ENCODE results near the gene ADCY2. TPM values are rescaled to one million over a fixed set of nuclear protein-coding genes. Genes with fewer than 3 reads are reported as not detected.

The ADCY2 gene
- total and polyA plus RNA-seq, 4 donors, result 0.56 to 9.3 (median 6.7) TPM

DNA sequence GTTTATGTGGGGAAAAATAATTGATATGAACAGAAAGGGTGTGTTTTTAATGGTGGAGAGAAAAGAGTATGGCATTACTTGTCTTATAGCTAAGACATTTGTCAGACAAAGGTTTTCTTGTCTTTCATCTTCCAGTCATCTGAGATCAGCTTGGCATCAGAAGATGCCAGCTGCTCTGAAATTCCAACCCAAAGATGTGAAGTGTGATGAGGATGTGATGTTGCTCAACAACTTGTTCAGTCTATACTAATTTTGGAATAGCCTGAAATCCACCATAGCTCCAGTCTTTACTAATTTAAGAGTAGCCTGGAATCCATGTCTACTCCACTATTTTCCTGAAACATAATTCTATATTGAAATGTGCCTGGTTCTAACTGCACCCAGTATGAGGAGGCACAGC, 272.7 kb downstream of the ADCY2 start:
- Histone ChIP-seq H3K27ac (ENCODE audit: low read depth in 1 of 2, low read length in 2 of 2) (no peak overlapping the region), H3K4me3 (ENCODE audit: low read length in 2 of 2) (no peak overlapping the region), H3K9me3 (ENCODE audit: control insufficient read depth, low read length) (no peaks in the 10 kb centered on the region), H3K4me1 (ENCODE audit: control insufficient read depth in 1 of 2, insufficient read depth in 2 of 2, low read length in 2 of 2) (no peaks in the 10 kb centered on the region), H3K36me3 (ENCODE audit: control insufficient read depth in 1 of 2, insufficient read depth in 2 of 2, low read length in 1 of 2) (no peaks in the 10 kb centered on the region), H3K27me3 (ENCODE audit: control insufficient read depth in 1 of 2, insufficient read depth in 2 of 2, low read length in 1 of 2) (no peaks in the 10 kb centered on the region)
- intact Hi-C loops (cut with DNase I), result no loop called here
- ATAC-seq (ENCODE audit: low FRiP score) (no peak), DNase-seq (no peak)

DNA sequence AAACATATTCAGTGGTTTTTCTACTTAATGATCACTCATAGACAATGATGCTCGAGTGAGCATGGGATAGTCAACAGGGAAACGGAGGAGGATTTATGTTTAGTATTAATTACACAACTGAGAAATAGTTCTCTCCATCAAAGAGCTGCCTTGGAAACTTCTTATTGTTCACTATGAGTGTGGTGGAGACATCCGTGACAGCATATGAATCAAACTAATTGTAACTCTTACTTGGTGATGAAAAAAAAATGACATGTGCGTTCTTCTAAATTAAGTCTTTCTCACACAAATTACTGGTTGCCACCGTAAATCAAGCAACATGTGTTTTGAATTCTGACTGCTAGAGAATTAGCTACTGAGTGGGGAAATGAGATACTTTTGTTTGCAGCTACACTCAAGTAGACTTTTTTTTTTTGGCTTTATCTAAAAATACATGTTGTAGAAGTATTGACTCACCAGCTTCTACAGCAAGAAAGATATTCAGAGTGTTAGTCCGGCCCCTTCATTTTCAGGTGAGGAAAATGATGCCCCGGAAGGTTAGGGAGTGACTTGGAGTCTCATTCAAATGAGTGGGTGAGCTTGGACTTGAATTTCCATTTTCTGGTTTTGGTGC, 275.5 kb downstream of the ADCY2 start:
- intact Hi-C loops (cut with DNase I), result no loop called here
- Histone ChIP-seq H3K36me3 (ENCODE audit: control insufficient read depth in 1 of 2, insufficient read depth in 2 of 2, low read length in 1 of 2) (no peaks in the 10 kb centered on the region), H3K27ac (ENCODE audit: low read depth in 1 of 2, low read length in 2 of 2) (no peak overlapping the region), H3K4me3 (ENCODE audit: low read length in 2 of 2) (no peak overlapping the region), H3K27me3 (ENCODE audit: control insufficient read depth in 1 of 2, insufficient read depth in 2 of 2, low read length in 1 of 2) (no peaks in the 10 kb centered on the region), H3K4me1 (ENCODE audit: control insufficient read depth in 1 of 2, insufficient read depth in 2 of 2, low read length in 2 of 2) (no peaks in the 10 kb centered on the region), H3K9me3 (ENCODE audit: control insufficient read depth, low read length) (no peaks in the 10 kb centered on the region)
- WGBS, 2 donors, result 43 to 59% methylated on average over 7 of the region's 7 CpGs
- ATAC-seq (ENCODE audit: low FRiP score), result no peak
- DNase-seq, result no peak

GRCh38 chr5:7673658-7674057, 277.7 kb downstream of the ADCY2 start:
- ATAC-seq (ENCODE audit: low FRiP score) (no peak), DNase-seq (no peak)
- Histone ChIP-seq H3K27me3 (ENCODE audit: control insufficient read depth in 1 of 2, insufficient read depth in 2 of 2, low read length in 1 of 2) (no peaks in the 10 kb centered on the region), H3K4me1 (ENCODE audit: control insufficient read depth in 1 of 2, insufficient read depth in 2 of 2, low read length in 2 of 2) (no peaks in the 10 kb centered on the region), H3K27ac (ENCODE audit: low read depth in 1 of 2, low read length in 2 of 2) (no peak overlapping the region), H3K36me3 (ENCODE audit: control insufficient read depth in 1 of 2, insufficient read depth in 2 of 2, low read length in 1 of 2) (no peaks in the 10 kb centered on the region), H3K9me3 (ENCODE audit: control insufficient read depth, low read length) (no peaks in the 10 kb centered on the region), H3K4me3 (ENCODE audit: low read length in 2 of 2) (no peak overlapping the region)
- intact Hi-C loops (cut with DNase I), result no loop called here
- 83 to 86% methylated on average over 7 of the region's 7 CpGs for WGBS, 2 donors

GRCh38 chr5:7676455-7676854, 280.5 kb downstream of the ADCY2 start:
- H3K27me3 ChIP-seq (ENCODE audit: control insufficient read depth in 1 of 2, insufficient read depth in 2 of 2, low read length in 1 of 2), result no peaks in the 10 kb centered on the region
- H3K9me3 ChIP-seq (ENCODE audit: control insufficient read depth, low read length), result no peaks in the 10 kb centered on the region
- DNase-seq (no peak), ATAC-seq (ENCODE audit: low FRiP score) (no peak)
- no peaks in the 10 kb centered on the region for H3K36me3 ChIP-seq (ENCODE audit: control insufficient read depth in 1 of 2, insufficient read depth in 2 of 2, low read length in 1 of 2)
- no peak overlapping the region for H3K27ac ChIP-seq (ENCODE audit: low read depth in 1 of 2, low read length in 2 of 2)
- intact Hi-C loops (cut with DNase I), result no loop called here
- no peak overlapping the region for H3K4me3 ChIP-seq (ENCODE audit: low read length in 2 of 2)
- WGBS, 2 donors, result 64 to 67% methylated on average over 3 of the region's 3 CpGs
- no peaks in the 10 kb centered on the region for H3K4me1 ChIP-seq (ENCODE audit: control insufficient read depth in 1 of 2, insufficient read depth in 2 of 2, low read length in 2 of 2)

- no peaks in the 10 kb centered on the region for H3K36me3 ChIP-seq (ENCODE audit: control insufficient read depth in 1 of 2, insufficient read depth in 2 of 2, low read length in 1 of 2)
- H3K9me3 ChIP-seq (ENCODE audit: control insufficient read depth, low read length), result no peaks in the 10 kb centered on the region
- no peaks in the 10 kb centered on the region for H3K4me1 ChIP-seq (ENCODE audit: control insufficient read depth in 1 of 2, insufficient read depth in 2 of 2, low read length in 2 of 2)
- DNase-seq (no peak), ATAC-seq (ENCODE audit: low FRiP score) (no peak)
- no peaks in the 10 kb centered on the region for H3K27me3 ChIP-seq (ENCODE audit: control insufficient read depth in 1 of 2, insufficient read depth in 2 of 2, low read length in 1 of 2)
- intact Hi-C loops (cut with DNase I), result no loop called here
- no peak overlapping the region for H3K27ac ChIP-seq (ENCODE audit: low read depth in 1 of 2, low read length in 2 of 2)
- WGBS, 2 donors, result 53 to 60% methylated on average over 4 of the region's 4 CpGs
- no peak overlapping the region for H3K4me3 ChIP-seq (ENCODE audit: low read length in 2 of 2)
Measured at GRCh38 chr5:7678030-7678429, 282.1 kb downstream of the ADCY2 start.

DNA sequence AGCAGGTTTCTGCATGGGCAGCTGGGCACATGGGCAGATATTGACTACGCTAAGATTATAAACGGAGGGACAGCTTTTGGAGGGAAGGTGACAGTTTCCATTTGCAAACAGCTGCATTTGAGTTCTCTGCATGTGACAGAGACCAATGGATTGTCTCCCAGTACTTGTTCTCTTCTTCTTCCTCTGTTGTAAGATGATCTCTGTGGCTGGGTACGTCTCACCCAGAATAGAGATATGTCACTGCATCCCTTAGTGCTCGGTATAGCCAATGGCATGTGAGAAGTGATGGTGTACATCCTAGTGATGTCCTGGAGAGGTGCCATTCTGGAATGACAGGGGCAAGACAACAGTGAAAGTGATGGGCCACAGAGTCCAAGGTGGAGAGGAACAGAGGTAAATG, 283.7 kb downstream of the ADCY2 start:
- Histone ChIP-seq H3K4me3 (ENCODE audit: low read length in 2 of 2) (no peak overlapping the region), H3K9me3 (ENCODE audit: control insufficient read depth, low read length) (no peaks in the 10 kb centered on the region), H3K4me1 (ENCODE audit: control insufficient read depth in 1 of 2, insufficient read depth in 2 of 2, low read length in 2 of 2) (no peaks in the 10 kb centered on the region), H3K27me3 (ENCODE audit: control insufficient read depth in 1 of 2, insufficient read depth in 2 of 2, low read length in 1 of 2) (no peaks in the 10 kb centered on the region), H3K36me3 (ENCODE audit: control insufficient read depth in 1 of 2, insufficient read depth in 2 of 2, low read length in 1 of 2) (no peaks in the 10 kb centered on the region), H3K27ac (ENCODE audit: low read depth in 1 of 2, low read length in 2 of 2) (no peak overlapping the region)
- intact Hi-C loops (cut with DNase I), result no loop called here
- DNase-seq, result no peak
- no peak for ATAC-seq (ENCODE audit: low FRiP score)
- 81 to 85% methylated on average over 4 of the region's 4 CpGs for WGBS, 2 donors

GRCh38 chr5:7680260-7680659, 284.3 kb downstream of the ADCY2 start:
- Histone ChIP-seq H3K9me3 (ENCODE audit: control insufficient read depth, low read length) (no peaks in the 10 kb centered on the region), H3K36me3 (ENCODE audit: control insufficient read depth in 1 of 2, insufficient read depth in 2 of 2, low read length in 1 of 2) (no peaks in the 10 kb centered on the region), H3K27me3 (ENCODE audit: control insufficient read depth in 1 of 2, insufficient read depth in 2 of 2, low read length in 1 of 2) (no peaks in the 10 kb centered on the region), H3K27ac (ENCODE audit: low read depth in 1 of 2, low read length in 2 of 2) (no peak overlapping the region), H3K4me1 (ENCODE audit: control insufficient read depth in 1 of 2, insufficient read depth in 2 of 2, low read length in 2 of 2) (no peaks in the 10 kb centered on the region), H3K4me3 (ENCODE audit: low read length in 2 of 2) (no peak overlapping the region)
- ATAC-seq (ENCODE audit: low FRiP score) (no peak), DNase-seq (no peak)
- 78 to 90% methylated on average over 4 of the region's 4 CpGs for WGBS, 2 donors
- intact Hi-C loops (cut with DNase I), result no loop called here

- intact Hi-C loops (cut with DNase I), result no loop called here
- H3K4me1 ChIP-seq (ENCODE audit: control insufficient read depth in 1 of 2, insufficient read depth in 2 of 2, low read length in 2 of 2), result no peaks in the 10 kb centered on the region
- H3K4me3 ChIP-seq (ENCODE audit: low read length in 2 of 2), result no peak overlapping the region
- no peaks in the 10 kb centered on the region for H3K9me3 ChIP-seq (ENCODE audit: control insufficient read depth, low read length)
- H3K27me3 ChIP-seq (ENCODE audit: control insufficient read depth in 1 of 2, insufficient read depth in 2 of 2, low read length in 1 of 2), result no peaks in the 10 kb centered on the region
- no peak for ATAC-seq (ENCODE audit: low FRiP score)
- H3K36me3 ChIP-seq (ENCODE audit: control insufficient read depth in 1 of 2, insufficient read depth in 2 of 2, low read length in 1 of 2), result no peaks in the 10 kb centered on the region
- no peak overlapping the region for H3K27ac ChIP-seq (ENCODE audit: low read depth in 1 of 2, low read length in 2 of 2)
- no peak for DNase-seq
- WGBS, 2 donors, result 46 to 58% methylated on average over 3 of the region's 3 CpGs
Measured at GRCh38 chr5:7682379-7682778, 286.4 kb downstream of the ADCY2 start.

DNA sequence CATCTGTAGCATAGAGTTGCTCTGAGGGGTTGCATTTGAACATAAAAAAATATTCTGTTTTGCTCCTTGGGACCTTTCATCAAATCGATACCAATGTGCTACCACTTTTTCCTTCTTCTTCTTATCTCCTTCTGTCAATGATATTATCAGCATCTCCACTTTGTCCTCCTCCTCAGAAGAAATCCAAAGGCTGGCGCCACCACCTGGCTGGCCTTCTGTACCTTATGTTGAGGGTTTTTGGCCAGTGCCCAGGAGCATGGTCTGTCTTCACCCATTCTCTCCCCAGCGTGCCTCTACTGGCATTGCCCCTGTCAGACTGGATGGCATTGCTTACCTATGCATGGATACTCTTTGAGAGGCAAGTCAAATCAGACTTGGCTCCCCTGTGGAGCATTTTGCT, 287.8 kb downstream of the ADCY2 start:
- intact Hi-C loops (cut with DNase I), result no loop called here
- no peak for DNase-seq
- Histone ChIP-seq H3K36me3 (ENCODE audit: control insufficient read depth in 1 of 2, insufficient read depth in 2 of 2, low read length in 1 of 2) (no peaks in the 10 kb centered on the region), H3K27ac (ENCODE audit: low read depth in 1 of 2, low read length in 2 of 2) (no peak overlapping the region), H3K4me3 (ENCODE audit: low read length in 2 of 2) (no peak overlapping the region), H3K4me1 (ENCODE audit: control insufficient read depth in 1 of 2, insufficient read depth in 2 of 2, low read length in 2 of 2) (no peaks in the 10 kb centered on the region), H3K9me3 (ENCODE audit: control insufficient read depth, low read length) (no peaks in the 10 kb centered on the region), H3K27me3 (ENCODE audit: control insufficient read depth in 1 of 2, insufficient read depth in 2 of 2, low read length in 1 of 2) (no peaks in the 10 kb centered on the region)
- WGBS, 2 donors, result 80 to 86% methylated on average over 3 of the region's 3 CpGs
- no peak for ATAC-seq (ENCODE audit: low FRiP score)

Data from aorta (tissue), 5 donors.